ENCODE measurements around the gene MAGI2.

DNA sequence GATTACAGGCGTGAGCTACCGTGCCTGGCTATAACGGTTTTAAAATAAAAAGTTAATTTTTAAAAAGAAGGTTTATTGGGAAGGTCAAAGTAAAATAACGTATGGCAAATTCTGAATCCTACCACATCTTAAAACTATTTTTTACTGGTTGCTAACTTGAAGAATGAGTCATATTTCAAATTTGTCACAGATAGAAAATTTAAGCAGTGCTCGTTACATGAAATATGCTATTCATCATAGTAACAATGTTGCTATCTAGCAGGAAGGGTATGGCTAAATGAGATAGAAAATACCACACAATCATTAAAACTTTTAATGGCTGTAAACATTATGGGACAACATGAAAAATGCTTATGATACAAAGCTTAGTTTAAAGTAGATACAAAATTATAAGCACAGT, 1154.4 kb downstream of the MAGI2 start:
- TF ChIP-seq POLR2AphosphoS5 (IDR thresholded peaks at IDR 0.05) (no peak), POLR2A (IDR thresholded peaks at IDR 0.05) (no peak)
- TF ChIP-seq, protein P1, sequence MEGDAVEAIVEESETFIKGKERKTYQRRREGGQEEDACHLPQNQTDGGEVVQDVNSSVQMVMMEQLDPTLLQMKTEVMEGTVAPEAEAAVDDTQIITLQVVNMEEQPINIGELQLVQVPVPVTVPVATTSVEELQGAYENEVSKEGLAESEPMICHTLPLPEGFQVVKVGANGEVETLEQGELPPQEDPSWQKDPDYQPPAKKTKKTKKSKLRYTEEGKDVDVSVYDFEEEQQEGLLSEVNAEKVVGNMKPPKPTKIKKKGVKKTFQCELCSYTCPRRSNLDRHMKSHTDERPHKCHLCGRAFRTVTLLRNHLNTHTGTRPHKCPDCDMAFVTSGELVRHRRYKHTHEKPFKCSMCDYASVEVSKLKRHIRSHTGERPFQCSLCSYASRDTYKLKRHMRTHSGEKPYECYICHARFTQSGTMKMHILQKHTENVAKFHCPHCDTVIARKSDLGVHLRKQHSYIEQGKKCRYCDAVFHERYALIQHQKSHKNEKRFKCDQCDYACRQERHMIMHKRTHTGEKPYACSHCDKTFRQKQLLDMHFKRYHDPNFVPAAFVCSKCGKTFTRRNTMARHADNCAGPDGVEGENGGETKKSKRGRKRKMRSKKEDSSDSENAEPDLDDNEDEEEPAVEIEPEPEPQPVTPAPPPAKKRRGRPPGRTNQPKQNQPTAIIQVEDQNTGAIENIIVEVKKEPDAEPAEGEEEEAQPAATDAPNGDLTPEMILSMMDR (IDR thresholded peaks at IDR 0.05) = no peak
